K562 treated with DMSO at 1 percent for 4 hours (cell line): ENCODE results near the gene HASPIN. TPM values are rescaled to one million over a fixed set of nuclear protein-coding genes. Genes with fewer than 3 reads are reported as not detected.

Source experiments
- total RNA-seq: library from RNA; unstranded; fragments of 300-600 nt; gene quantifications from 2 replicates; pipeline ENCODE4 v1.2.3, GENCODE V29; 2022; ENCODE audit not compliant: insufficient read depth

Gene HASPIN
- total RNA-seq = 4.8 and 7.8 TPM in 2 replicates

GRCh38 chr17:3723556-3724377 lies at the start of gene HASPIN:
Gene HASPIN (plus strand): TSS chr17:3723903. CDS start chr17:3723936, 33 bp downstream.

DNA sequence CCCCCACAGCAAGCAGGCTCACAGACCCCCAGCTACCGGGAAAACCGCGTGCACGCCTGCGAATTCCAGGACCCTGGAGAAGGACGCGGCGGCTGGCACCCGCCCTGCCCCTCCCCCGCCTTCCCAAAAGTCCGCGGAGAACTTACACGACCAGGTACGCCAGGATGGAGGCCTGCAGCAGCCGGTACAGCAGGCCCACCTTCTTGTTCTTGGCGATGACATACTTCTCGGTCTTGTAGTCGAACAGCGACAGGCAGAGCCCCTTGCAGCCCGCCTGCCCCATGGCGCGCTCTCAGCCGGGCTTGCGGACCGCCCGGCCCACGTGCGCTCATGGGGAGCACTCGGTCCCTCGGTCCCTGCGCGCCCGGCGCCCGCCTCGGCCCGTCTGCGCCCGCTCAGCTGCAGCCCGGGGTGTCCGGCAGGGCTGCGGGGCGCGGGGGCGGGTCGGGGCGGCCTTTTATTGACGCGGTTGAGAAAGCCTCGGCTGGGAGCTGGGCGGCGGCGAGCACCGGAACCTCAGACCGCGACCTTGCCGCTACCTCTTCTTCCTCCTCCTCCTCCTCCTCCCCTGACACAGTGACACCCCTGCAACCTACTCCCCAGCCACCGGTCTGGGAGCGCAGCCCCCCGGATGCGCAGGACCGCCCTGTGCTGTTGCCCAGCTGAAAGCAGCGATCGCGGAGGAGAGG lies 27.8 kb upstream of the HASPIN start, which contains the start of gene P2RX5:
Gene P2RX5 (minus strand): TSS at position 433 of the 689 bp plus-strand sequence. CDS start 150 bp downstream, at position 283.

Other genes starting within 250 kb of the HASPIN start
- not detected in 2 replicates for gene ASPA, start 247.9 kb upstream of the HASPIN start, total RNA-seq
- gene TRPV3, start 166.1 kb upstream of the HASPIN start, total RNA-seq = not detected in 2 replicates
- 2.5 and 2.8 TPM in 2 replicates for gene TRPV1, start 114.5 kb upstream of the HASPIN start, total RNA-seq
- 8.8 and 10.3 TPM in 2 replicates for gene SHPK, start 87.7 kb upstream of the HASPIN start, total RNA-seq
- gene CTNS, start 87.1 kb upstream of the HASPIN start, total RNA-seq = 13.6 and 14.9 TPM in 2 replicates
- gene TAX1BP3, start 55.3 kb upstream of the HASPIN start, total RNA-seq = 25.0 and 36.3 TPM in 2 replicates
- 104 and 118 TPM in 2 replicates for gene EMC6, start 55.1 kb upstream of the HASPIN start, total RNA-seq
- 4.4 TPM in 1 of 2 replicates, not detected in the other for gene P2RX5, start 27.7 kb upstream of the HASPIN start, total RNA-seq
- 24.3 and 36.1 TPM in 2 replicates for gene ITGAE, start 77.3 kb downstream of the HASPIN start, total RNA-seq
- 2.4 and 6.4 TPM in 2 replicates for gene NCBP3, start 122.3 kb downstream of the HASPIN start, total RNA-seq
- gene CAMKK1, start 169.2 kb downstream of the HASPIN start, total RNA-seq = 2.5 and 2.9 TPM in 2 replicates
- gene P2RX1, start 192.6 kb downstream of the HASPIN start, total RNA-seq = 34.2 and 43.1 TPM in 2 replicates
- gene ATP2A3, start 240.5 kb downstream of the HASPIN start, total RNA-seq = 280 and 305 TPM in 2 replicates